Activated CD8-positive, alpha-beta memory T cell treated with anti-CD3 and anti-CD28 coated beads for 36 hours (primary cell): Measurements from ENCODE around the gene TEX29. TPM values are rescaled to one million over a fixed set of nuclear protein-coding genes. Genes with fewer than 3 reads are reported as not detected.

ENCODE experiments used
- CTCF ChIA-PET: fragments of 350-600 bp; sonication (Branson Sonifier 250); formaldehyde crosslinking; loops from one replicate; lab custom pipeline; 2021; ENCODE audit warnings: antibody characterized with exemption; lab: Charles Lee
- POLR2A ChIA-PET: fragments of 350-600 bp; sonication (Branson Sonifier 250); formaldehyde crosslinking; loops from one replicate; lab custom pipeline; 2021; ENCODE audit warnings: antibody characterized with exemption; lab: Charles Lee
- total RNA-seq, 2 experiments: library from RNA; stranded (reverse); gene quantifications; one replicate each; pipeline ENCODE4 v1.2.3, GENCODE V29; 2021

Gene TEX29
- total RNA-seq, 2 experiments from 2014 or later: not detected

DNA sequence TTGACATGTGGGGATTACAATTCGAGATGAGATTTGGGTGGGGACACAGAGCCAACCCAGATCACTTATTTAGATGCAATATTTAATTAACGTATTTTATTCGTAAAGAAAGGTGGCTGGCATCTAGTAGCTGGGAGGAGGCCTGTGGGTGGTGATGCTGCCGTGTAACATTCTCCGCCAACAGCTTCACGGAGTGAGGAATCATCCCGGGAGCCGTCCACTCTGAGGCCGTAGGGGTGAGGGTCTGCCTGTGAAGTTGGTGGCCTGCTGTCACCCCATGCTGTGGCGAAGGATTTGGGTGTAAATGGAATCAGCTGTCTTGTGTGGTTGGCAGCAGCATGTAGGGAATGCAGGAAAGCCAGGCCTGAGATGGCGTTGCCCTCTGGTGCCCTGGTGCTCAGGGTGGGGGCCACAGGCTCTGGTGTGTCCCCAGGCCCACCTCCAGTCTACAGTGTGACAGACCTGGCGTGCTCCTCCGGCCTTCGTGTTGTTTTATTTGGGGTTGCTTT, 3.3 kb upstream of the TEX29 start:
- CTCF ChIA-PET: interaction anchor here (0.5 kb wide), 1 partner anchor 250 kb away, joined by 3 read pairs; no protein-coding TSS in a partner anchor
- POLR2A ChIA-PET: no interaction called here

DNA sequence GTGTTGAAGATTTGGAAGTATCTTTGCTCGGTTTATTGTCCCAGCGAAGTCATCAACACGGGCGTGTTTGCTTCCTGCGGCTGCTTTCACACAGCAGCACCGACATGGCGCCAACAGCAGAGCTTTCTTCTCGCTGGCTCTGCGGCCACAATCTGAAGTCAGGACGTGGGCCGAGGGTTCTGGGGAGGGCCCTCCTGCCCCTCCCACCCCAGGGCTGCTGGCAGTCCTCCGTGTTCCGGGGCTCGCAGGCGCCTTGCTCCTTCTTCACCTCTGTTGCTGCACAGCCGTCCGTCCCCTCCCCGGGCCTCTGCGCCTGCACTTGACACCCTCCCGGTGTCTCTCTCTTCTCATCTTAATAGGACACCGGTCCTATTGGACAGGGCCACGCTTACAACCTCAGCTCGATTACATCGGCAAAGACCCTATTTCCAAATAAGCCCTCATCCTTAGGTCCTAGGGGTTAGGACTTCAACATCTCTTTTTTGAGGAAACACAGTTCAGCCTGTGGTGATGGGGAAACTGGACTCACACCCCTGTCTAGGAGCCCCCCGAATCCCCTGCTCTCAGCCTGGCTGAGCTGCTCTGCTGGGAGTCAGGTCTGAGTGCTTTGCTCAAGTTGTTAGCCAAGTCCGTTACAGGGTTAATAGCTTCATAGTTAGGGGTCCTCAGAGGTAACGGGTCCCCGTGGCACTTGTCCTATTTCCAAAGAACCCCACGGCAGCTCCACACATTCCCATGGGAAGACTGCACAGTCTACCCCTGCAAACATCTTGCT, 2.7 kb upstream of the TEX29 start:
- CTCF ChIA-PET: no interaction called here
- POLR2A ChIA-PET: no interaction called here

DNA sequence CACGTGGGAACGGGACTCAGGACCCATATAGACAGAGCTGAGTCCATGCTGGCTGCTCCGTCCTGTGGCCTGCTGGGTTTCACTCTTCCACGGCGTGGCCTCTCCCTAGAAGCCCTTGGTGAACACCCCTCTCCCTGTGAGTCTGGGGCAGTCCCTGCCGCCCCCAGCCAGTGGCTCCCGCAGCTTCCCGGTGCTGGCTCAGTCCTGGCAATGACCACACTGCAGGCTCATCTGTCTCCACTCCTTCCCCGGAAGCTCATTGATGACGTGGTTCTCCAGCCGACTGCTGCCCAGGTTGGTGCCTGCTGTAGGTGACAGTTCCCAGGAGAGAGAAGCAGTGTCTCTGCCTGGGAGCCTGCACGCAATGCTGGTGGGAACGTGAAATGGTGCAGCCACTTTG, 2.1 kb upstream of the TEX29 start:
- ChIA-PET CTCF (no interaction called here), POLR2A (no interaction called here)

DNA sequence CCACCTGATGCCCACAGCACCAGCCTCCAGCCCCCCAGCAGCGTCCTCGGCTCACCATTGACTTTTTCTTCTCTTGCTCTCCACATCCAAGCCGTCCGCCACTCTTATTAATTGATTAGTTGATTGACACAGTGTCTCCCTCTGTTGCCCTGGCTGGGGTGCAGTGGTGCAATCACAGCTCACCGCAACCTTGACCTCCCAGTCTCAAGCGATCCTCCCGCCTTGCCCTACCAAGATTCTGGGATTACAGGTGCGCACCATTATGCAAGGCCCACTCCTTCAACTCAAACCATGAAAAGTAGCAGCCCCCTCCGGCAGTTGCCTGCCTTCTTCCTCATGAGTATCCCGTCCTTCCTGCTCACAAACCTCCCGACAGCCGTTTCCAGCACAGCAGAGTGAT, 921 bp upstream of the TEX29 start:
- POLR2A ChIA-PET: no interaction called here
- CTCF ChIA-PET: no interaction called here

DNA sequence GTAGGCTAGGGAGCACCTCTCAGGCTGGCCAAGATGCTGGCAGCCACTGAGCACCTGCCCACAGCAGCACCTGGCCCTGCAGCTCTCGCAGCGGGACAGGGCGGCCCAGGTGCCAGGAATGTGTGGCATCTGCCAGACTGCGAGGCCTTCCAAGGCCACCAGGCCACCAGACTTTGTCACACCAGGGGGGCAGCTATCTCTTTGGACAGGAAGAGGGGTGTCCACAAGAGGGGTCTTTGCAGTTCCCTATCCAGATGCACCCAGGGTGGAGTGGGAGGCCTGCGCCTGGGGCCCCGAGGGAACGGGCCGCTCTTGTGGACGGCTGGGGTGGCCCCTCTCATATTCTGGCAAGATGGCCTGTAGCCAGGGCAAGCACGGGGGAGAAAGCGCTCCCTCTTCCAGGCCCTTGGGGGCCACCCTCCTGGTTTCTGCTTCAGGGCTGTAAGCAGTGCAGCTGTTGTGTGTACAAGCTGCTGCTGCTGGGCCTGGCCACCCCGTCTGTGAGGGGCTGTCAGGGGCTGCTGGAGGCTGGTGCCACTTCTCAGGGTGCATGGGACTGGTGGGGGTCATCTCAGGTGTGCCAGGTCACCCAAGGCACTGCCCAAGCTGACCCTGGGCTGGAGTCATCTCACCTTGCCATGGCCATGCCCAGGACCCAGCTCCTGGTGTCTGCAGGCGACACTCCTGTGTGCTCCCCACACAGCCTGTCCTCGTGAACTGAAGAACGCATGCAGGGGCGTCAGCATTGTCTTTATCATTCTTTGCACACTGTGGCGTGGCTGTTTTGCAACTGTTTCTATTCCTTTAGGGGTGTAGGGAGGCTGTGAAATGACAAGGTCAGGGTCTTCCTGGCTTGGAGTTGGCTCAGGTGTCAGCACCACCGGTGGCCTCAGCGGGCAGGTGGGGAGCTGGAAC, 1.8 kb downstream of the TEX29 start:
- CTCF ChIA-PET: no interaction called here

DNA sequence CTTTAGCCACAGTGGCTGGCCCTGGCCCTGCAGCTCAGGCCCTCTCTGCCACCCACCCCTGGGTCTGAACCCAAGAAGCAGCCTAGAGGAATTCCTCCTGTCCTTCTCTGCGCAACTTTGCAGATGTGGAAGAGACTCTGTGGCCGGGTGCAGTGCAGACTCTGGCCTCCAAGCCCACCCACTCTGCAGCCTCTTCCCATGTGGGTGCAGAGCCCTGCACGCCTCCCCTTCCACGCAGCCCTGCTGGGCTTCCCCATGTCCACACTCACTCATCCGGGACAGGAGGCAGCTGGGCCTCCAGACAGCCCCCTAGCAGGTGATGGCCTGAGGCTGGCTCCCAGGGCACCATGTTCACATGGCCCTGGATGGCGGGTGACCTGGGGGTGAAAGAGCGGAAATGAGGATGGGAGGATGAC, 2.5 kb downstream of the TEX29 start:
- POLR2A ChIA-PET: no interaction called here
- CTCF ChIA-PET: no interaction called here

More for the DNA sequence above, 1.8 kb downstream of the TEX29 start:
- POLR2A ChIA-PET: no interaction called here

DNA sequence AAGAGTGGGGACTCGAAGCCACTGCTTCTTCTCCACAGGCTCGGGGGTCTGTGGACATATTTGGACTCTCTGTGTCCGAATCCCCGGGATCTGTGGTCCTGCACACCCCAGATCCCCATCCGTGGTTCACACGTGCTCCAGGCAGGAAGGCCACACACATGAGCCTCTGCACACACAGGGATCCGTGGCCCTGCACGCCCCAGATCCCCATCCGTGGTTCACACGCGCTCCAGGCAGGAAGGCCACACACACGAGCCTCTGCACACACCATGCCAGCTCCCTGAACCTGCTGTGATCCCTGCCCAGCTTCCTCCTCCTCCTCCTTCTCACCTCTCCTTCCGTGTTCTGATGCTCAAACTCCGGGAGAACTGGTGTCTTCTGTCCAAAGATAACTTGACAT, 3.1 kb downstream of the TEX29 start:
- CTCF ChIA-PET: no interaction called here
- POLR2A ChIA-PET: no interaction called here

DNA sequence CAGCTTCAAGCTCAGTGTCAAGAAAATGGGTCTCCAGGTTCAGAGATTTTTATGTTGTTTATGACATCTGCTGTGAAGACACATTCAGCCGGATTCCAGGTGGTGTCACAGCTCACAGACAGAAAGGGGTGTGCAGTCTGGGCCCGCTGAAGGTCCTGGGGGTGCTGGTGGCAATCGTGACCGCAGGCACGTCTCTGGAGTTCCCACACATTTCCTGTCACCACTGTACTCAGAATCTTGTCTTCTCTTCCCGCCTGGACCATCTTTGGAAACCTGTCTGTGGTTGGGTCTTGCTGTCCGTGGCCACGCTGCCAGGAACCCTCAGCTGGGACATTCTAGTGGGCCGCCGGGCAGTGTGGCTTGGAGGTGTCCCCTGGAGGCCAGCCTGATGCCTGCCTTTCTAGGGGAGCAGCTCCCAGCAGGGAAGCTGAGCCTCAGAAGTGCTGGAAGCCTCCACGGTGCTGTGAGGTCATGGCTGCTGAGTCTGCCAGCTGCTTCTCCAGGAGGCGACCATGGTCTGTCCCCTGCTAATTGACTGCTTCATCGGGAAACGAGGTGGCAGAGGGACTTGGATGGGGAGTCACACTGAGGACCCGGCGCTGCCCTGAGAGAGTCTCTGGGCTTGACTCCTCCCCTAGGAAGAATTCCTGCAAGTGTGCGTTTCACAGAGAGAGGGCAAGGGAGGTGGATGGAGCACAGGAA, 3.7 kb downstream of the TEX29 start:
- ChIA-PET CTCF (no interaction called here), POLR2A (no interaction called here)

DNA sequence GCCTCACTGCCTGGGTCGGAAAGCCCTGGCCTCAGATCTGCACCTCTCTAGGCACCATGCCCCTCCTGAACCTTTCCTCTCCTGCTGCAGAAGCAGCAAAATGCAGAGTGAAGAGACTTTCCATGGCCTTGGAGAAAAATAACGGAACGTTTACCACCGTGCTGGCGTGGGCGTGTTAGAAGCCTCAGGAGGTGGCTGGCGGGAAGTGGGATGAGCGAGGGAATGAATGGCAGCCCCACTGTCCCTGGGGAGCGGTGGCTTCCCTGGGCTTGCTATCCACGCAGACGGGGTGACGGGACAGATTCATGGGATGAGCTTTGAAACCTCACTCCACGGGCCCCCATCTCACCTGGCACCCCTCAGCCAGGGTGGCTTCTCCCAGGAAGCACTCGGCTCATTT, 4.3 kb downstream of the TEX29 start:
- ChIA-PET CTCF (no interaction called here), POLR2A (no interaction called here)

DNA sequence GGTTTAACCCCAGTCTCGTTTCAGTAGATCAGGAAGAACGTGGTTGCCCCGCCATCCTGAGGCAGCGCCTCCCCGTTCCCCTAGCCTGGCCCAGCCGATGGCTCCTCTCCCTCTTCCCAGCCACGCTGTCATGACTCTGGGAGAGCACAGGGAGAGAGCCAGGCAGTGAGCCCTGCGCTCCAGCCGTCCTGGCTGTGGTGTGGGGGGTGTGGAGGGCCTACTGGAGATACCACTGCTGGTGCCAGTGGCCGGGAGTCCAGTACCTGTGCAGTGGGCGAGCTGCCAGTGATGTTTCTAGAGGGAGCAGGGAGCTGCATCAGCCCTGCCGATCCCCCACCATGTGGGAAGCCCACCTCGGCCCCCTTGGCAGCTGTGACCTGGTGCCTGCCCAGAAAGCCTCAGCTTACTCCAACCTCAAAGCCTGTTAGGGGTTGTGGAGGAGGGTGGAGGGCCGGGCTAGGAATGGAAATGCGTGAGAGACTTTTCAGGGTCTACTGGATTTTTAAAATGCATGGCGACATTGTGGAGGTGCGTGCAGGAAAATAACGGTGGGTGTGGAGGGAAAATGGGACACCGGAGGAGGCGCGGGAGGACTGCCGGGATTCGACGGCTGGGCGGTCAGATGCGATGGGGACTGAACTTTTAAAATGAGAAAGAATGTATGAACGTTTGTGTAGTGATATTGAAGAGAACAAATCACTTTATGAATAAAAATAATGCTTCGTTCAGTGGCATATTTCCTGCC, 4.9 kb downstream of the TEX29 start:
- CTCF ChIA-PET: no interaction called here
- POLR2A ChIA-PET: no interaction called here

DNA sequence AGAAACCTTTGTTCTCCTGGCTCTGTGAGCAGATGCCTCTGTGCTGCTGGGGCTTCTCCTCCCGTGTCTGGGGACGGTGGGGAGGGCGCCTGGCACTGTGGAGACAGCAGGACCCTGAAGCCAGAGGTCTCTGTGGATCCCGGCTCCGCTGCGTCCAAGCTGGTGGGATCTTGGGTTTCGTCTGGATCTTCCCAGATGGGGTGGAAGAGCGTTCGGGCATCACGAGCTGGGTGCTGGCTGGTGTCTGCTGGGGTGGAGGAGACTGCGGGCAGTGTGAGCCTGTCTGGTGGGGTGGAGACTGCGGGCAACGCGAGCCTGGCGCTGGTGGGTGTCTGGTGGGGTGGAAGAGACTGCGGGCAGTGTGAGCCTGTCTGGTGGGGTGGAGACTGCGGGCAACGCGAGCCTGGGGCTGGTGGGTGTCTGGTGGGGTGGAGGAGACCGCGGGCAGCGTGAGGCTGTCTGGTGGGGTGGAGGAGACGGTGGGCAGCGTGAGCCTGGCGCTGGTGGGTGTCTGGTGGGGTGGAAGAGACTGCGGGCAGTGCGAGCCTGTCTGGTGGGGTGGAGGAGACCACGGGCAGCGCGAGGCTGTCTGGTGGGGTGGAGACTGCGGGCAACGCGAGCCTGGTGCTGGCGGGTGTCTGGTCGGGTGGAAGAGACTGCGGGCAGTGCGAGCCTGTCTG, 5.6 kb downstream of the TEX29 start:
- CTCF ChIA-PET: no interaction called here
- POLR2A ChIA-PET: no interaction called here

DNA sequence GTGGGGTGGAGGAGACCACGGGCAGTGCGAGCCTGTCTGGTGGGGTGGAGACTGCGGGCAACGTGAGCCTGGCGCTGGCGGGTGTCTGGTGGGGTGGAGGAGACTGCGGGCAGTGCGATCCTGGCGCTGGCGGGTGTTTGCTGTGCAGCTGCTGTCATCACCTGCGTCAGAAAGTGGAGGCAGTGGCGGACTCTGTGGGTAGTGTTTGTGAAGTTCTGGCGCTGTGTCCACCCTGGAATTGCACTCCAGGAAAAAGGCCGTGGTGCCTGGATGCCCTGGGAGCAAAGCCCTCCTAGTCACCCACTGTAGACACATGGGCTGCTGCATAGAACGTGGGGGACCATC, 6.2 kb downstream of the TEX29 start:
- POLR2A ChIA-PET: no interaction called here
- CTCF ChIA-PET: no interaction called here

DNA sequence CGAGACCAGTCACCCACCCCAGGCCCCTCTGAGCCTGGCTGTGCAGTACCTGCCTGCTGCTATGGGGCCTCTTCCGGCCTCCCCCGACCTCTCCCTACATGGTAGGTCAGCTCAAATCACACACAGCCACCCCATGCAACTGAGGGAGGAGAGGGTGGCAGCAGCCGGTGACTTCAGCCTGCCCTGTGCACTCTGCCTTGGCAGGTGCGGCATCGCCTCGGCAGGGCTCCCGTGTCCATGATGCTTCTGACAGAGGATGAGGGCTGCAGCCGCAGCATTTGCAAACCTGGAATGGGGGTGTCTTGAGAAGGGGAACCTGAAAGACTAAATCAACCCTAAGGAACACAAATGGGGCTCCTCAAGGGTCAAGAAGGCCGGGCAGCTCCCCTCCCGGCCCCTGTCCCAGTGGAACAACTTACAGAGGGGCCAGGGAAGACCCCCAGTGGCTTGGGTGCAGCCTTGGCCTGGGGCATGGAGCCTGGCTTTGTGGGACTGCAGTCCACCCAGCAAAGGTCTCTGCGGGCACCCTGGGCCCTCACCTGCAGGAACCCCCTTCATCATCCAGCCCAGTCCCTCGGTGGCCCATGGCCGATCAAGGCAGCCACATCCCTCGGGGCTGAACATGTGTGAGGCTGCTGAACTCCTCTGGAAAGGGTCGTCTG, 6.7 kb downstream of the TEX29 start:
- ChIA-PET CTCF (no interaction called here), POLR2A (no interaction called here)

DNA sequence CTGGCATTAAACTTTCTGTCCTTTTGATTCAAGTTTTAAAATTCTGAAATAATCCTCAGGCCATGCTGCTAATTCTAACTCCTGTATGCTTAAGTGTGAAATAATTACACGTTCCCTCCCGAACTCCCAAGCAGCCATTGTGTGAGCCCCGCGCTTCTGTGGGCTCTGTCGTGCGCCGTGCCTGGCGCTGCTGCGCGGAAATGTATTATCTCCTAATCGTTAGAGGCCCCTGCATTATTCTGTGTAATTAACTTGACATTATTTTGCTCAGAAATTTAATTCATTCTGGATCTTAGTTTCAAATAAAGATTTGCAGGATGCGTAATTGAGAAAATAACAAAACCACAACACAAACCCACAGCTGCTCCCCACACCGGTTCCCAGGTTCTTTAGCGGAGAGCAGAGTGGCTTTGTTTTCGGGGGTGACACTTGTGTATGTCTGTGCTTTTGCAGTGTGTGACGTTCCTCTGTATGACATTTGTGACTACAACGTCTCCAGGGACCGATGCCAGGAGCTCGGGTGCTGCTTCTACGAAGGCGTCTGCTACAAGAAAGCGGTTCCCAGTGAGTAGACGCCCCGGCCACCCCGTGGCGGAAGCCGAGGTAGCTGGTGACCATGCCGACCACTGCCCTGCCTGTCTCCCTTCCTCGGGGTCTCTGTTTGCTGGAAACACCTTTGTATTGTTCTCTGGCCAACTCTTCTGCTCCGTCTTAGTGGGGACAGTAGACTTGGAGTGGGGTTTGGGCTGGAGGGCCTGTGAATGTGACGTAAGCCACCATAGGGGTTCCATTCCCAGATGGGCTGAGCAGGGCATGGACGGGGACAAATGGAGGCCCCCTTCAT, 7.5 kb downstream of the TEX29 start:
- ChIA-PET CTCF (no interaction called here), POLR2A (no interaction called here)

DNA sequence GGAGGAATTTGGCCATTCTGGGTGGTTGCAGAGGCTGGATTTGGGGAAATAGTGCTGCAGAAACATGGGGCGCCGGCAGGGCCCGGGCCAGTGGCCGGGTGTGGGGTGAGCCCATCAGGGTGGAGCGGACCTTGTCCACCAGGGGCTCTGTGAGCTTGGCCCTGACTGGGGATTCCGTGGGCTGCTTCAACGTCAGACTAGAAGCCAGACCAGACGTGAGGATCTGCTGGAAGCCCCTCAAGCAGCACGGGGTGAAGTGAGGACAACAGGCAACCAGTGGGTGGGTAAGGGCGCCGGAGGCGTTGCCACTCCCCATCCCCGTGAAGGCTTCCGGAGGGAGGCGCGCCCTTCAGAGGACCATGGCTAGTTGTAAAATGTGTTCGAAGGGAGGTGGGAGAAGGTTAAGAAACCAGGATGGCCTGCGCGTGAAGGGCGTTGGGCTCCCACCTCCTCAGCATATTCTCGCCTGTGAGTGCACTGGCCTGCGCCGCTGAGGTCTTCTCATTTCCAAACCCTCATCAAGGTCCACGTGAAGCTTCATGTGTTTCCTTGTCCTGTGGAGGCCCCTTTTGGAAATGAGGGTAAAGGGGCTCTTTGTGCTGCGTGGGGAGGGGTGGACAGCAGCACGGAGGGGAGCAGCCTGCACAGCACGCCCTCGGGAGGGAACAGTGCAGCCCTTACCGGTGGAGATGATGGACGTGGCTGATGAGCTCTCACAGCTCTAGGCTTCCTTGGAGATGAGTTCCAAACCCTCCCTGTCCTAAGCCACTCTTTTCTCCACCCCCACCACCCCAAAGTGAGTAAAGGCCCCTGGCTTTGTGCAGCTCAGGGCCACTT, 8.3 kb downstream of the TEX29 start:
- ChIA-PET POLR2A (no interaction called here), CTCF (no interaction called here)

DNA sequence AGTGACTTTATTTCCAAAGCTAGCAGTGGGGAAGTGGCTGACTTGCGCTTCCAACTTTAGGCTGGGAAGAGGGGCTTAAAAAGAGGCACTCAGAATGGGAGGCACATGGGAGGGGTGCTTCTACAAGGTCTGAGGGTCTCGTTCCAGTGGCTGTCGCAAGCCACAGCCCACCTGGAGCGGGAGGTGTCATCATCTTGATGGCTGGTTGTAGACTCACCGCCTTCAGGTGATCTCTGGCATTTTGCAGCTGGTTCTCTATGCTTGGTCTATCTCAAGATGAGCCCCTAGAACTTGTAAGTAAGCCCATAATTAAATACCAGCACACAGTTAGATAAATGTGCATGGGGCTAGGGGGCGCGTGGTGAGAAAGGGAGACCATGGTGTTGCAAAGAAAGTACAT, 9.2 kb downstream of the TEX29 start:
- ChIA-PET CTCF (no interaction called here), POLR2A (no interaction called here)
